CD4-positive, alpha-beta T cell (primary cell): ENCODE results near the gene SLC6A18. TPM values are rescaled to one million over a fixed set of nuclear protein-coding genes. Genes with fewer than 3 reads are reported as not detected.

Experiments
- ATAC-seq: fragments of 200-7000 bp; cut with Tn5 transposase; one replicate; pipeline ENCODE4 v1.10.0; 2022; ENCODE audit warnings: mild to moderate bottlenecking; ENCODE audit not compliant: poor library complexity
- CTCF ChIA-PET: fragments of 350-600 bp; sonication (Branson Sonifier 250); formaldehyde crosslinking; loops from one replicate; lab custom pipeline; 2021; ENCODE audit warnings: antibody characterized with exemption, inconsistent platforms; lab: Charles Lee
- POLR2A ChIA-PET: fragments of 350-600 bp; sonication (Branson Sonifier 250); formaldehyde crosslinking; loops from one replicate; lab custom pipeline; 2021; ENCODE audit warnings: antibody characterized with exemption, inconsistent platforms; lab: Charles Lee
- DNase-seq, 14 experiments: peaks; one replicate each; pipeline ENCODE4 v3.0.0-alpha.2; 2013 to 2020; ENCODE audit warnings: mixed read lengths in 2 of 14
- H3K27ac ChIP-seq, 2 donors: one replicate each; pipeline versions ENCODE4 v1.5.1 to v1.7.0; 2013; ENCODE audit warnings: low read length in 2 of 2, low read depth in 1 of 2, mild to moderate bottlenecking in 1 of 2
- H3K27me3 ChIP-seq, 2 experiments: 1 replicate in 1 of 2; 2 replicates in 1 of 2; pipeline versions ENCODE4 v1.6.1 to v1.7.0; 2013; ENCODE audit warnings: low read length in 2 of 2, control low read depth in 1 of 2, mild to moderate bottlenecking in 1 of 2, moderate library complexity in 1 of 2; ENCODE audit not compliant: insufficient read depth in 2 of 2, control insufficient read depth in 1 of 2
- H3K36me3 ChIP-seq: one replicate; pipeline ENCODE4 v1.6.1; 2013; ENCODE audit warnings: low read length, control low read depth; ENCODE audit not compliant: insufficient read depth
- H3K4me1 ChIP-seq: one replicate; pipeline ENCODE4 v1.6.1; 2013; ENCODE audit warnings: low read length, control low read depth; ENCODE audit not compliant: insufficient read depth
- H3K4me3 ChIP-seq: one replicate; pipeline ENCODE4 v1.5.1; 2013; ENCODE audit warnings: mild to moderate bottlenecking, low read length, moderate library complexity
- H3K9me3 ChIP-seq, 2 experiments: 1 replicate in 1 of 2; 2 replicates in 1 of 2; pipeline versions ENCODE4 v1.6.1 to v1.7.0; 2013; ENCODE audit warnings: low read length in 2 of 2, mild to moderate bottlenecking in 2 of 2, control low read depth in 1 of 2, moderate library complexity in 1 of 2; ENCODE audit not compliant: control insufficient read depth in 1 of 2, insufficient read depth in 1 of 2
- H3K27ac Mint-ChIP-seq: one replicate; pipeline ENCODE4 v1.8.0; 2020; ENCODE audit warnings: mixed read lengths
- H3K27me3 Mint-ChIP-seq: one replicate; pipeline ENCODE4 v1.8.0; 2021; ENCODE audit warnings: mixed read lengths
- H3K36me3 Mint-ChIP-seq: one replicate; pipeline ENCODE4 v1.8.0; 2021; ENCODE audit warnings: low read depth, mixed read lengths
- H3K4me1 Mint-ChIP-seq: one replicate; pipeline ENCODE4 v1.8.0; 2021; ENCODE audit warnings: low read depth, mixed read lengths
- H3K4me3 Mint-ChIP-seq: one replicate; pipeline ENCODE4 v1.8.0; 2020; ENCODE audit warnings: mild to moderate bottlenecking, mixed read lengths
- H3K9me3 Mint-ChIP-seq: one replicate; pipeline ENCODE4 v1.8.0; 2020; ENCODE audit warnings: mixed read lengths
- CTCF ChIP-seq: fragments of 200-600 bp; IDR thresholded peaks from one replicate; pipeline ENCODE4 v1.8.0; 2022; ENCODE audit warnings: antibody characterized with exemption, mild to moderate bottlenecking
- intact Hi-C, 2 experiments: fragments of 100-400 bp; cut with DNase I in 1 of 2; cut with micrococcal nuclease in 1 of 2; formaldehyde crosslinking; loops; one replicate each; pipeline versions ENCODE4 v1.15.1 to v1.9.0; 2023 to 2025; cut with DNase I, micrococcal nuclease
- total RNA-seq, 174 experiments: library from RNA in 2 of 174; stranded (reverse) in 2 of 174; gene quantifications; one replicate each; pipeline ENCODE4 v1.2.3 and lab custom pipeline; 2021 to 2026

The SLC6A18 gene
- total RNA-seq, 2 experiments from 2014 or later: not detected

- Mint-ChIP-seq H3K4me1 (no peaks in the 10 kb centered on the region), H3K4me3 (no peak overlapping the region), H3K27me3 (no peaks in the 10 kb centered on the region), H3K36me3 (no peaks in the 10 kb centered on the region), H3K9me3 (no peaks in the 10 kb centered on the region), H3K27ac (no peak overlapping the region)
- no peak overlapping the region for H3K4me3 ChIP-seq
- H3K36me3 ChIP-seq: no peaks in the 10 kb centered on the region
- no peaks in the 10 kb centered on the region for H3K27me3 ChIP-seq
- no peak overlapping the region for H3K27ac ChIP-seq
- DNase-seq: no peak
- intact Hi-C loops: no loop called here
- ATAC-seq: no peak
- H3K9me3 ChIP-seq: peaks cover 0 to 15% of the 10 kb centered on the region in 2 experiments
- H3K4me1 ChIP-seq: no peaks in the 10 kb centered on the region
- POLR2A ChIA-PET: no interaction called here
- CTCF ChIA-PET: no interaction called here
- TF ChIP-seq CTCF: no peak
Measured at GRCh38 chr5:1218351-1219080, 6.7 kb upstream of the SLC6A18 start.

- POLR2A ChIA-PET: no interaction called here
- no peak overlapping the region for H3K27ac Mint-ChIP-seq
- Histone ChIP-seq H3K4me1 (no peaks in the 10 kb centered on the region), H3K9me3 (peaks cover 0 to 15% of the 10 kb centered on the region in 2 experiments), H3K4me3 (no peak overlapping the region), H3K27me3 (no peaks in the 10 kb centered on the region), H3K36me3 (no peaks in the 10 kb centered on the region), H3K27ac (no peak overlapping the region)
- H3K9me3 Mint-ChIP-seq: no peaks in the 10 kb centered on the region
- intact Hi-C loops: no loop called here
- H3K36me3 Mint-ChIP-seq: no peaks in the 10 kb centered on the region
- ATAC-seq (no peak), DNase-seq (no peak)
- H3K27me3 Mint-ChIP-seq: no peaks in the 10 kb centered on the region
- no peak overlapping the region for H3K4me3 Mint-ChIP-seq
- no peak for TF ChIP-seq CTCF
- H3K4me1 Mint-ChIP-seq: no peaks in the 10 kb centered on the region
- CTCF ChIA-PET: no interaction called here
Measured at GRCh38 chr5:1219098-1219767, 5.9 kb upstream of the SLC6A18 start.

GRCh38 chr5:1219768-1220100, 5.4 kb upstream of the SLC6A18 start:
- TF ChIP-seq CTCF: no peak
- Histone ChIP-seq H3K36me3 (no peaks in the 10 kb centered on the region), H3K4me1 (no peaks in the 10 kb centered on the region), H3K4me3 (no peak overlapping the region), H3K27me3 (no peaks in the 10 kb centered on the region), H3K27ac (no peak overlapping the region), H3K9me3 (peaks cover 0 to 15% of the 10 kb centered on the region in 2 experiments)
- CTCF ChIA-PET: no interaction called here
- DNase-seq (no peak), ATAC-seq (no peak)
- Mint-ChIP-seq H3K4me3 (no peak overlapping the region), H3K9me3 (no peaks in the 10 kb centered on the region), H3K36me3 (no peaks in the 10 kb centered on the region), H3K27ac (no peak overlapping the region), H3K27me3 (no peaks in the 10 kb centered on the region), H3K4me1 (no peaks in the 10 kb centered on the region)
- intact Hi-C loops: no loop called here
- POLR2A ChIA-PET: no interaction called here
